Activated T-cell treated with anti-CD3 and anti-CD28 coated beads, Interleukin-2, amount 50 U/mL, for 4 hours (primary cell): ENCODE data around the gene NPHP1. TPM values are rescaled to one million over a fixed set of nuclear protein-coding genes. Genes with fewer than 3 reads are reported as not detected.
"Not testable (repeated sequence)": the region's sequence is repeated elsewhere in the genome, so short reads cannot be mapped to it uniquely, and the experiment has no call there.

ENCODE experiments used
- ATAC-seq, 2 donors: fragments of 200-7000 bp; cut with Tn5 transposase; one replicate each; pipeline ENCODE4 v1.10.0; 2021
- DNase-seq: peaks from one replicate; pipeline ENCODE4 v3.0.0-alpha.2; 2020
- H3K27me3 Mint-ChIP-seq: one replicate; pipeline ENCODE4 v1.8.0; 2021; ENCODE audit warnings: low read depth, mixed read lengths
- H3K36me3 Mint-ChIP-seq: one replicate; pipeline ENCODE4 v1.8.0; 2022; ENCODE audit warnings: mixed read lengths; ENCODE audit not compliant: insufficient read depth
- H3K4me1 Mint-ChIP-seq: one replicate; pipeline ENCODE4 v1.8.0; 2021; ENCODE audit warnings: low read depth, mixed read lengths
- H3K4me3 Mint-ChIP-seq: one replicate; pipeline ENCODE4 v1.8.0; 2021; ENCODE audit warnings: mild to moderate bottlenecking, moderate library complexity, mixed read lengths
- H3K9me3 Mint-ChIP-seq: one replicate; pipeline ENCODE4 v1.8.0; 2021; ENCODE audit warnings: mixed read lengths
- total RNA-seq, 3 donors: library from RNA; stranded (reverse); gene quantifications; one replicate each; pipeline ENCODE4 v1.2.1, GENCODE V29; 2021

NPHP1 gene
- total RNA-seq, 3 donors from 2014 or later = 1.5 to 2.2 (median 1.8) TPM

GRCh38 chr2:110107092-110108079 is 97.4 kb downstream of the NPHP1 start:
- no peak for DNase-seq
- no peaks in the 10 kb centered on the region for H3K9me3 Mint-ChIP-seq
- peaks cover 47% of the 10 kb centered on the region for H3K27me3 Mint-ChIP-seq
- H3K4me1 Mint-ChIP-seq = no peaks in the 10 kb centered on the region
- no peak for ATAC-seq
- H3K36me3 Mint-ChIP-seq = no peaks in the 10 kb centered on the region
- H3K4me3 Mint-ChIP-seq = no peak overlapping the region

- H3K36me3 Mint-ChIP-seq = no peaks in the 10 kb centered on the region
- ATAC-seq = no peak
- peaks cover 47% of the 10 kb centered on the region for H3K27me3 Mint-ChIP-seq
- no peak overlapping the region for H3K4me3 Mint-ChIP-seq
- peaks cover 2% of the 10 kb centered on the region for H3K4me1 Mint-ChIP-seq
- no peaks in the 10 kb centered on the region for H3K9me3 Mint-ChIP-seq
- no peak for DNase-seq
Measured at GRCh38 chr2:110106642-110107041, 98.2 kb downstream of the NPHP1 start.

GRCh38 chr2:110105608-110106467 is 99.0 kb downstream of the NPHP1 start:
- ATAC-seq (peak; percentile 65 to 70), DNase-seq (no peak)
- peaks cover 47% of the 10 kb centered on the region for H3K27me3 Mint-ChIP-seq
- peaks cover 5% of the 10 kb centered on the region for H3K4me1 Mint-ChIP-seq
- no peak overlapping the region for H3K4me3 Mint-ChIP-seq
- no peaks in the 10 kb centered on the region for H3K36me3 Mint-ChIP-seq
- H3K9me3 Mint-ChIP-seq = no peaks in the 10 kb centered on the region

- no peak for DNase-seq
- Mint-ChIP-seq H3K9me3 (no peaks in the 10 kb centered on the region), H3K4me3 (no peak overlapping the region), H3K36me3 (no peaks in the 10 kb centered on the region), H3K27me3 (peaks cover 44% of the 10 kb centered on the region), H3K4me1 (peaks cover 5% of the 10 kb centered on the region)
- no peak for ATAC-seq
Measured at GRCh38 chr2:110105183-110105582, 99.6 kb downstream of the NPHP1 start.

- H3K4me3 Mint-ChIP-seq = no peak overlapping the region
- no peaks in the 10 kb centered on the region for H3K9me3 Mint-ChIP-seq
- H3K36me3 Mint-ChIP-seq = no peaks in the 10 kb centered on the region
- H3K27me3 Mint-ChIP-seq = peaks cover 43% of the 10 kb centered on the region
- DNase-seq (no peak), ATAC-seq (no peak)
- H3K4me1 Mint-ChIP-seq = peaks cover 5% of the 10 kb centered on the region
Measured at GRCh38 chr2:110104025-110104771, 100.6 kb downstream of the NPHP1 start.

- Mint-ChIP-seq H3K36me3 (no peaks in the 10 kb centered on the region), H3K27me3 (peaks cover 40% of the 10 kb centered on the region), H3K4me3 (no peak overlapping the region), H3K9me3 (peaks cover 2% of the 10 kb centered on the region), H3K4me1 (peaks cover 5% of the 10 kb centered on the region)
- no peak for ATAC-seq
- no peak for DNase-seq
Measured at GRCh38 chr2:110103061-110103961, 101.5 kb downstream of the NPHP1 start.

- peaks cover 3% of the 10 kb centered on the region for H3K9me3 Mint-ChIP-seq
- ATAC-seq (no peak), DNase-seq (no peak)
- peaks cover 28% of the 10 kb centered on the region for H3K27me3 Mint-ChIP-seq
- H3K36me3 Mint-ChIP-seq = no peaks in the 10 kb centered on the region
- H3K4me3 Mint-ChIP-seq = no peak overlapping the region
- peaks cover 5% of the 10 kb centered on the region for H3K4me1 Mint-ChIP-seq
Measured at GRCh38 chr2:110101901-110102803, 102.7 kb downstream of the NPHP1 start.

- ATAC-seq (peak; percentile 32 to 41), DNase-seq (no peak)
- Mint-ChIP-seq H3K4me3 (no peak overlapping the region), H3K4me1 (peaks cover 5% of the 10 kb centered on the region), H3K27me3 (peaks cover 25% of the 10 kb centered on the region), H3K9me3 (peaks cover 3% of the 10 kb centered on the region), H3K36me3 (no peaks in the 10 kb centered on the region)
Measured at GRCh38 chr2:110101280-110101844, 103.5 kb downstream of the NPHP1 start.

GRCh38 chr2:110100880-110101279 is 103.9 kb downstream of the NPHP1 start:
- H3K27me3 Mint-ChIP-seq = peaks cover 22% of the 10 kb centered on the region
- not testable (repeated sequence) for H3K9me3 Mint-ChIP-seq, ATAC-seq, DNase-seq, H3K4me1 Mint-ChIP-seq, H3K4me3 Mint-ChIP-seq, H3K36me3 Mint-ChIP-seq

- Mint-ChIP-seq H3K9me3 (peaks cover 3% of the 10 kb centered on the region), H3K4me1 (peaks cover 5% of the 10 kb centered on the region), H3K4me3 (no peak overlapping the region), H3K27me3 (peaks cover 21% of the 10 kb centered on the region), H3K36me3 (no peaks in the 10 kb centered on the region)
- DNase-seq (no peak), ATAC-seq (no peak)
Measured at GRCh38 chr2:110100480-110100879, 104.3 kb downstream of the NPHP1 start.

- H3K9me3 Mint-ChIP-seq = peaks cover 3% of the 10 kb centered on the region
- peaks cover 13% of the 10 kb centered on the region for H3K27me3 Mint-ChIP-seq
- ATAC-seq (no peak), DNase-seq (no peak)
- H3K36me3 Mint-ChIP-seq = no peaks in the 10 kb centered on the region
- H3K4me1 Mint-ChIP-seq = peaks cover 5% of the 10 kb centered on the region
- no peak overlapping the region for H3K4me3 Mint-ChIP-seq
Measured at GRCh38 chr2:110099471-110100225, 105.2 kb downstream of the NPHP1 start.

- H3K4me3 Mint-ChIP-seq = no peak overlapping the region
- peaks cover 5% of the 10 kb centered on the region for H3K4me1 Mint-ChIP-seq
- no peak for ATAC-seq
Measured at GRCh38 chr2:110099038-110099425, 105.8 kb downstream of the NPHP1 start.

More at GRCh38 chr2:110099038-110099425, 105.8 kb downstream of the NPHP1 start:
- no peak for DNase-seq
- Mint-ChIP-seq H3K27me3 (peaks cover 11% of the 10 kb centered on the region), H3K36me3 (no peaks in the 10 kb centered on the region), H3K9me3 (peaks cover 3% of the 10 kb centered on the region)
